Activated CD8-positive, alpha-beta memory T cell treated with anti-CD3 and anti-CD28 coated beads for 36 hours (primary cell): Measurements from ENCODE around the gene INTS1. TPM values are rescaled to one million over a fixed set of nuclear protein-coding genes. Genes with fewer than 3 reads are reported as not detected.
"Not testable (repeated sequence)": the region's sequence is repeated elsewhere in the genome, so short reads cannot be mapped to it uniquely, and the experiment has no call there.

ENCODE experiments used
- CTCF ChIA-PET: fragments of 350-600 bp; sonication (Branson Sonifier 250); formaldehyde crosslinking; loops from one replicate; lab custom pipeline; 2021; ENCODE audit warnings: antibody characterized with exemption; lab: Charles Lee
- POLR2A ChIA-PET: fragments of 350-600 bp; sonication (Branson Sonifier 250); formaldehyde crosslinking; loops from one replicate; lab custom pipeline; 2021; ENCODE audit warnings: antibody characterized with exemption; lab: Charles Lee
- total RNA-seq, 2 experiments: library from RNA; stranded (reverse); gene quantifications; one replicate each; pipeline ENCODE4 v1.2.3, GENCODE V29; 2021

INTS1 gene
- total RNA-seq, 2 experiments from 2014 or later: 95.8 to 103 TPM

GRCh38 chr7:1446026-1446425 is 58.2 kb downstream of the INTS1 start:
- CTCF ChIA-PET, POLR2A ChIA-PET: not testable (repeated sequence)

GRCh38 chr7:1445341-1445740 is 58.8 kb downstream of the INTS1 start:
- CTCF ChIA-PET: interaction anchor here (1.0 kb wide), 1 partner anchor 28 kb away, joined by 3 read pairs; no protein-coding TSS in a partner anchor

GRCh38 chr7:1444925-1445322 is 59.3 kb downstream of the INTS1 start:
- ChIA-PET CTCF (interaction anchor here (1.0 kb wide), 1 partner anchor 27 kb away, joined by 3 read pairs; no protein-coding TSS in a partner anchor), POLR2A (no interaction called here)

More at GRCh38 chr7:1445341-1445740, 58.8 kb downstream of the INTS1 start:
- POLR2A ChIA-PET: no interaction called here

- ChIA-PET CTCF (no interaction called here), POLR2A (no interaction called here)
Measured at GRCh38 chr7:1444214-1444924, 59.8 kb downstream of the INTS1 start.

- CTCF ChIA-PET, POLR2A ChIA-PET: not testable (repeated sequence)
Measured at GRCh38 chr7:1443587-1444200, 60.5 kb downstream of the INTS1 start.

- ChIA-PET CTCF (interaction anchor here (0.6 kb wide), 1 partner anchor 503 kb away, joined by 3 read pairs; no protein-coding TSS in a partner anchor), POLR2A (no interaction called here)
Measured at GRCh38 chr7:1442355-1443124, 61.6 kb downstream of the INTS1 start.

- ChIA-PET POLR2A (no interaction called here), CTCF (interaction anchor here (0.6 to 1.4 kb wide), 2 partner anchors 32 to 502 kb away, joined by 3 to 4 read pairs; no protein-coding TSS in a partner anchor)
Measured at GRCh38 chr7:1441615-1442354, 62.4 kb downstream of the INTS1 start.

- ChIA-PET CTCF (interaction anchor here (1.4 kb wide), 1 partner anchor 33 kb away, joined by 4 read pairs; no protein-coding TSS in a partner anchor), POLR2A (no interaction called here)
Measured at GRCh38 chr7:1440620-1441019, 63.6 kb downstream of the INTS1 start.

GRCh38 chr7:1439373-1440363 is 64.5 kb downstream of the INTS1 start:
- ChIA-PET POLR2A (no interaction called here), CTCF (interaction anchor here (0.5 kb wide), 1 partner anchor 15 kb away, joined by 3 read pairs; no protein-coding TSS in a partner anchor)

- ChIA-PET CTCF (no interaction called here), POLR2A (no interaction called here)
Measured at GRCh38 chr7:1438821-1439220, 65.4 kb downstream of the INTS1 start.

- ChIA-PET POLR2A (no interaction called here), CTCF (no interaction called here)
Measured at GRCh38 chr7:1438208-1438607, 66.0 kb downstream of the INTS1 start.

- CTCF ChIA-PET: no interaction called here
- POLR2A ChIA-PET: no interaction called here
Measured at GRCh38 chr7:1437155-1437880, 66.9 kb downstream of the INTS1 start.

- ChIA-PET POLR2A (no interaction called here), CTCF (no interaction called here)
Measured at GRCh38 chr7:1436608-1437007, 67.6 kb downstream of the INTS1 start.

- CTCF ChIA-PET: no interaction called here
- POLR2A ChIA-PET: interaction anchor here (0.7 kb wide), 1 partner anchor 705 kb away, joined by 4 read pairs; no protein-coding TSS in a partner anchor
Measured at GRCh38 chr7:1434891-1435670, 69.1 kb downstream of the INTS1 start.

GRCh38 chr7:1434165-1434718 is 69.9 kb downstream of the INTS1 start:
- POLR2A ChIA-PET: no interaction called here
- CTCF ChIA-PET: no interaction called here
